NB4 (cell line): ENCODE data around the gene TP73.

Experiments
- MYC ChIP-seq: IDR thresholded peaks from 2 replicates; pipeline ENCODE4 v1.6.1; 2011; ENCODE audit warnings: low read depth, low read length
- POLR2A ChIP-seq: IDR thresholded peaks from 2 replicates; pipeline ENCODE4 v1.6.1; 2011; ENCODE audit warnings: mild to moderate bottlenecking; ENCODE audit not compliant: insufficient read length; ENCODE audit errors: extremely low read depth
- TF ChIP-seq, protein P1 (sequence below): IDR thresholded peaks from one replicate; pipeline ENCODE4 v1.5.1; 2012; ENCODE audit warnings: low read depth, low read length
- TF ChIP-seq, protein P2 (sequence below): IDR thresholded peaks from 2 replicates; pipeline ENCODE4 v1.6.1; 2011; ENCODE audit warnings: low read depth, low read length

DNA sequence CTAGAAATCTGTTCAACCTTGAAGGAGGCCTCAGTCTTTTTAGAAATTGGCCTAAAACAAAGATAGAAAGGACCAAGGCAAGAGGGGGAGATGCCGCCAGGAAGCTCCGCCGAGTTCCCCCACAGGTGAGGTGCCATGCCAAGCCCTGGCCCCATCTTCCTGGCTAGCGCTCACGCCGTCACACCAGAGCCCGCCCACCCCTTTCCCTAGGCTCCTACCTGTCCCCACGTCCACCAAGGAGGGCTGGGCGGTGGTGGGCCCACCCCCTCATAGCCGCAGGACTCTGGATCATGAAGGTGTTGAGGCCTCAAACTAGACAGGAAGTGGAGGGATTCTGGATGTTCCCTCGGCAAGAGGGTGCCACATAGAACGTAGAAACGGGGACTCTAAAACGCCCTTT is 84.4 kb downstream of the TP73 start:
- TF ChIP-seq, protein P1, sequence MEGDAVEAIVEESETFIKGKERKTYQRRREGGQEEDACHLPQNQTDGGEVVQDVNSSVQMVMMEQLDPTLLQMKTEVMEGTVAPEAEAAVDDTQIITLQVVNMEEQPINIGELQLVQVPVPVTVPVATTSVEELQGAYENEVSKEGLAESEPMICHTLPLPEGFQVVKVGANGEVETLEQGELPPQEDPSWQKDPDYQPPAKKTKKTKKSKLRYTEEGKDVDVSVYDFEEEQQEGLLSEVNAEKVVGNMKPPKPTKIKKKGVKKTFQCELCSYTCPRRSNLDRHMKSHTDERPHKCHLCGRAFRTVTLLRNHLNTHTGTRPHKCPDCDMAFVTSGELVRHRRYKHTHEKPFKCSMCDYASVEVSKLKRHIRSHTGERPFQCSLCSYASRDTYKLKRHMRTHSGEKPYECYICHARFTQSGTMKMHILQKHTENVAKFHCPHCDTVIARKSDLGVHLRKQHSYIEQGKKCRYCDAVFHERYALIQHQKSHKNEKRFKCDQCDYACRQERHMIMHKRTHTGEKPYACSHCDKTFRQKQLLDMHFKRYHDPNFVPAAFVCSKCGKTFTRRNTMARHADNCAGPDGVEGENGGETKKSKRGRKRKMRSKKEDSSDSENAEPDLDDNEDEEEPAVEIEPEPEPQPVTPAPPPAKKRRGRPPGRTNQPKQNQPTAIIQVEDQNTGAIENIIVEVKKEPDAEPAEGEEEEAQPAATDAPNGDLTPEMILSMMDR: no peak
- TF ChIP-seq, protein P2, sequence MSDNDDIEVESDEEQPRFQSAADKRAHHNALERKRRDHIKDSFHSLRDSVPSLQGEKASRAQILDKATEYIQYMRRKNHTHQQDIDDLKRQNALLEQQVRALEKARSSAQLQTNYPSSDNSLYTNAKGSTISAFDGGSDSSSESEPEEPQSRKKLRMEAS: no peak
- TF ChIP-seq MYC (no peak), POLR2A (no peak)
